ENCODE measurements around the gene SLC25A36.
"Not testable (repeated sequence)": the region's sequence is repeated elsewhere in the genome, so short reads cannot be mapped to it uniquely, and the experiment has no call there.

The SLC25A36 gene

GRCh38 chr3:140948460-140949249 lies 7.0 kb downstream of the SLC25A36 start:
- H3K4me3 ChIP-seq (ENCODE audit: low read depth, low read length) = no peak overlapping the region
- H3K27ac ChIP-seq = no peak overlapping the region
- no peak for TF ChIP-seq CTCF (IDR thresholded peaks at IDR 0.05; ENCODE audit: low read depth, low read length)
- H3K27me3 ChIP-seq (ENCODE audit: insufficient read depth, low read depth, severe bottlenecking) = no peaks in the 10 kb centered on the region
- peaks cover 41% of the 10 kb centered on the region for H3K36me3 ChIP-seq
- H3K9me3 ChIP-seq (ENCODE audit: severe bottlenecking) = no peaks in the 10 kb centered on the region
- DNase-seq = no peak

DNA sequence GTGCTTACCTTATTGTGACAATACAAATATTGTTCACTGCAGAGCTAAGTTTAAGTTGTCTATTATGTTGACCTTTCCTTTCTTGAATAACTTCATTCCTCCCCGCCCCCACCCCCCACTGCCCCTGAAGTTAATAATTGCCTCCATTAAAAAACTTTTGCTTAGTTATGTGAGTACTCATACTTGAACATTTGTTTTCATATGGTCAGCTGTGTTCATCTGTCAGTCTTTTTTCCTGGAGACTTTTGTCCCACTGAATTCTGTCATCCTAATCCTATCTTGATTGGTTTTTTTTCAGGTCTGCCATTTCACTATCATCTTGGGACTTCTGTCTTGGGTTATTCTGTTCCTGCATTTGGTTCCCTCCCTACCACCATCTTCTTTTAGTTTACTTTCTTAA lies 8.5 kb downstream of the SLC25A36 start:
- Histone ChIP-seq H3K36me3 (peaks cover 36% of the 10 kb centered on the region), H3K9me3 (ENCODE audit: severe bottlenecking) (no peaks in the 10 kb centered on the region), H3K27ac (no peak overlapping the region), H3K4me3 (ENCODE audit: low read depth, low read length) (no peak overlapping the region), H3K27me3 (ENCODE audit: insufficient read depth, low read depth, severe bottlenecking) (no peaks in the 10 kb centered on the region)
- no peak for TF ChIP-seq CTCF (IDR thresholded peaks at IDR 0.05; ENCODE audit: low read depth, low read length)
- DNase-seq = no peak

DNA sequence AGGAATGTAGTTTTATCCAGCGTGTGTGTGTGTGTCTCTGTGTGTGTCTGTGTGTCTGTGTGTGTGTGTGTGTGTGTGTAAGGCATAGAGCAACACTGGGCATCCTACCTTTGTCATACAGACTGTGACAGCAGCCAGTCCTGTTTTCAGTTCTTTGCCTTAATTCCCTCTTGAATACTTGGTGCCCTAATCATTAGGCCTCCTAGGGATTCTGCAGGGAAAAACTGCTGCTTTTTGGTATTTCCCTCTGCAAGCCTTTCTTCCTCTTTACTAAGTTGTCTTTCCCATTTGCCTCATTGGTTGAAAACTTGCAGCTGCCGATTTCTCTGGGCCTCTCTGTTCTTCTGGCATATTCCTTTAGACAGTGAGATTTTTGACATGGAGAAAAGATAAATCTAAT lies 9.2 kb downstream of the SLC25A36 start:
- H3K4me3 ChIP-seq (ENCODE audit: low read depth, low read length) = no peak overlapping the region
- peaks cover 32% of the 10 kb centered on the region for H3K36me3 ChIP-seq
- TF ChIP-seq CTCF (IDR thresholded peaks at IDR 0.05; ENCODE audit: low read depth, low read length) = no peak
- no peak for DNase-seq
- H3K27me3 ChIP-seq (ENCODE audit: insufficient read depth, low read depth, severe bottlenecking) = no peaks in the 10 kb centered on the region
- H3K27ac ChIP-seq = no peak overlapping the region
- H3K9me3 ChIP-seq (ENCODE audit: severe bottlenecking) = no peaks in the 10 kb centered on the region

DNA sequence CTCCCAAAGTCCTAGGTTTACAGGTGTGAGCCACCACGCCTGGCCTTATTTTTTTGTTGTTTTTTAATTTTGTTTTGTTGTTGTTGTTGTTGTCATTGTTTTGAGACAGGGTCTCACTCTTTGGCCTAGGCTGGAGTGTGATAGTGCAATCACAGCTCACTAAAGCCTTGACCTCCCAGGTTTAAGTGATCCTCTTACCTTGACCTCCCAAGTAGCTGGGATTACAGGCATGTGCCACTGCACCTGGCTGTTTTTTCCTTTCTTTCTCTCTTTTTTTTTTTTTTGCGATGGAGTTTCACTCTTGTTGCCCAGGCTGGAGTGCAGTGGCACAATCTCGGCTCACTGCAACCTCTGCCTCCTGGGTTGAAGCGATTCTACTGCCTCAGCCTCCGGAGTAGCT lies 10.1 kb downstream of the SLC25A36 start:
- H3K4me3 ChIP-seq (ENCODE audit: low read depth, low read length); H3K27ac ChIP-seq; H3K9me3 ChIP-seq (ENCODE audit: severe bottlenecking); DNase-seq; H3K27me3 ChIP-seq (ENCODE audit: insufficient read depth, low read depth, severe bottlenecking): not testable (repeated sequence)
- peaks cover 29% of the 10 kb centered on the region for H3K36me3 ChIP-seq

GRCh38 chr3:140953028-140953960 lies 11.7 kb downstream of the SLC25A36 start:
- no peak for TF ChIP-seq CTCF (IDR thresholded peaks at IDR 0.05; ENCODE audit: low read depth, low read length)
- DNase-seq = no peak
- no peak overlapping the region for H3K27ac ChIP-seq
- H3K4me3 ChIP-seq (ENCODE audit: low read depth, low read length) = no peak overlapping the region
- H3K36me3 ChIP-seq = peaks cover 33% of the 10 kb centered on the region
- no peaks in the 10 kb centered on the region for H3K27me3 ChIP-seq (ENCODE audit: insufficient read depth, low read depth, severe bottlenecking)
- H3K9me3 ChIP-seq (ENCODE audit: severe bottlenecking) = no peaks in the 10 kb centered on the region

DNA sequence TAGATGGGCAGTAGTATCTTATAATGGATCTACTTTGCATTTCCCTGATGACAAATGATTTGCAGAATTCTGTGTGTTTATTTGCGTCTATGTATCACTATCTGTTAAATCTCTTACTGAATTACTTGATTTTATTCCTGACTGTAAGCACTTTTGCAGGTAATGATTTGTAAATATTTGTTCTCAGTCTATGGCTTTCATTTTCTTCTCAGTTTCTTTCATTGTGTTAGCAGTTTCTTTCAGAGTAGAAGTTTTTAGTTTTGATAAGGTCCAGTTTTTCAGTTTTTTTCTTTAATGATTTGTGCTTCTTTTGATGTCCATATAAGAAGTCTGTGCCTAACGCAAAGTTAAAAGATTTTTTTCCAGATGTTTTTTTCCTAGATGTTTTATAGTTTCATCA lies 12.9 kb downstream of the SLC25A36 start:
- no peak for DNase-seq
- H3K9me3 ChIP-seq (ENCODE audit: severe bottlenecking) = no peaks in the 10 kb centered on the region
- peaks cover 28% of the 10 kb centered on the region for H3K36me3 ChIP-seq
- TF ChIP-seq CTCF (IDR thresholded peaks at IDR 0.05; ENCODE audit: low read depth, low read length) = no peak
- H3K27ac ChIP-seq = no peak overlapping the region
- no peaks in the 10 kb centered on the region for H3K27me3 ChIP-seq (ENCODE audit: insufficient read depth, low read depth, severe bottlenecking)
- H3K4me3 ChIP-seq (ENCODE audit: low read depth, low read length) = no peak overlapping the region

All from WERI-Rb-1 (cell line).